Stimulated activated CD4-positive, alpha-beta T cell treated with anti-CD3 and anti-CD28 coated beads, TNF-alpha, amount 100 ng/mL, for 48 hours (primary cell): Measurements from ENCODE around the gene MIEN1.
"Not testable (repeated sequence)": the region's sequence is repeated elsewhere in the genome, so short reads cannot be mapped to it uniquely, and the experiment has no call there.

ENCODE experiments used
- DNase-seq, 3 donors: peaks; one replicate each; pipeline ENCODE4 v3.0.0-alpha.2; 2020; ENCODE audit warnings: low read depth in 3 of 3

The MIEN1 gene

DNA sequence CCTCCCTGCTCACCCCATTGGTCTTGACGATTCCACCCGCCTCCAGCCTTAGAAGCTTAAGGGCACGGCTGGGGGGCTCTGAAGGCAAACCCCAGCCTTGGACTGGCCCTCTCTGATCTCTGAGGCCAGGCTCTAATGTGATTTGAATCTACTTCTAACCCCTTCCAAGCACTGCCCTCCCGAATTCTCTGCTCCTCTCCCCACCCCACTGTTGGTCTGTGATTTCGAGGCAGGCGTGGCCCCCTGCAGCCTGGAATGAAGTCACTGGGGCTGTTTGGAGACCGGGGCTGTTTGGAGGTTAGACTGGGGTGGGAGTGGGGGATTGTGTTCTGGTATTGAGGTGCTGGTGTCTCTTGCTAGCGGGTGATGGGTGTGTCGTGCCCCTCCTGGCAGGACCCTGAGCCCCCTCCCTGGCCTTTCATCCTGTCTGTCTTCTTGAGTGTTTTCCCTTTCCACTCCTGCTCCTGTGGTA, 9.6 kb upstream of the MIEN1 start:
- no peak for DNase-seq

DNA sequence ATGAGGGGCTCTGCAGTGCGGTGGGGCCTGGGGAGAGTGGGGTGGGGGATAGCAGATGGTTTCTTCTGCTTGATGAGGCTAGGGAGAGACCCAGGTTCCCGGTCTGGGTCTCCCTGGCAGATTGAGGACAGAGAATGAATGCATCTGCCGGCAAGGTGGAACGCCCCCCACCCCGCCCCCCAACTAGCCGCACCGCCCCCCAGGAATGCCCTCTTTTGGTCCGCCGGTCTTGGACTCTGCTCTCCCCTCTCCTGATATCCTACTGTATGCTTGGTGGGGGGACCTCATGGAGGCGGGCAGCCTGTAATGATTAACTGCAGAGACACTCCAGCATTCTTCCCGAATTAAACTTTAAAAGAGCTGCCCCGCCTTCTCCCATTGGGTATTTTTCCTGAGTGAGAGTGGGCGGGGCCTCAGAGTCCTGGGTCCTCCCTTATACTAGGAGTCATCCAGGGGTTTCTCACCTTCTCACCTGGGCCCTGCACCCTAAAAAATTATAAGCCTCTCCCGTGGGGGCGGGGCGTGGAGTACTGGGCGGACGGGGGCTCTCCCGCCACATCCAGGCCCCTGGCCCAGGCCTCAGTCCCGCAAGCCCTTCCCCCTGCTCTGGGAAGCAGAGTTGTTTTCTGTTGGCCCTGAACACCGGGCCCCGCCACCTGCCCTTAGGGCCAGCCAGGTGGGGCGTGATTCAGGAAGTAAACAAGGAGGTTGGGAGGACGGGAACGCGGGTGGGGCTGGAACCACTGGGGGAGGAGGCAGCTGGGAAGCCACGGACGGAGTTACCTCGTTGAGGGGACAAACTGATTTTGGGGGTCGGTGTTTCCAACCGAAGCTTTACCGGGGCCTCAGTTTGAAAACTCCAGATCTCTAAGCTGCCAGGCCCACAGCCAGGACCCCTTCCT, 8.9 kb upstream of the MIEN1 start:
- no peak for DNase-seq

DNA sequence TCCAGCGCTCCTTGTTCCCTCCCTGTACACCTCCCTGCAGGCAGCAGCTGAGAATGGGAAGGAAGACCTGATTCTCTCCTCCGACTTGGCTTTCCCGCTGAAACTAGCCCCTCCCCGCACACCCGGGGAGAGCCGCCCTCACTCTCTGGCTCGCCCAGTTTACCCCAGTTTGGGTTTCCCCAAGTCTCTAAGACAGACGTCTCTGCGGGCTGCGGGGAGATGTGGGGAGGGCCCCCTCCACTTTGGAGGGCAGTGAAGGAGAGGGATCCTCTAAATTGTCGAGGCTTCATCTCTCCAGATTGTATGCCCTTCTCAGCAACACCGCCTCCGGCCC, 8.2 kb upstream of the MIEN1 start:
- peak in 1 of 3 donors; percentile 13 for DNase-seq

DNA sequence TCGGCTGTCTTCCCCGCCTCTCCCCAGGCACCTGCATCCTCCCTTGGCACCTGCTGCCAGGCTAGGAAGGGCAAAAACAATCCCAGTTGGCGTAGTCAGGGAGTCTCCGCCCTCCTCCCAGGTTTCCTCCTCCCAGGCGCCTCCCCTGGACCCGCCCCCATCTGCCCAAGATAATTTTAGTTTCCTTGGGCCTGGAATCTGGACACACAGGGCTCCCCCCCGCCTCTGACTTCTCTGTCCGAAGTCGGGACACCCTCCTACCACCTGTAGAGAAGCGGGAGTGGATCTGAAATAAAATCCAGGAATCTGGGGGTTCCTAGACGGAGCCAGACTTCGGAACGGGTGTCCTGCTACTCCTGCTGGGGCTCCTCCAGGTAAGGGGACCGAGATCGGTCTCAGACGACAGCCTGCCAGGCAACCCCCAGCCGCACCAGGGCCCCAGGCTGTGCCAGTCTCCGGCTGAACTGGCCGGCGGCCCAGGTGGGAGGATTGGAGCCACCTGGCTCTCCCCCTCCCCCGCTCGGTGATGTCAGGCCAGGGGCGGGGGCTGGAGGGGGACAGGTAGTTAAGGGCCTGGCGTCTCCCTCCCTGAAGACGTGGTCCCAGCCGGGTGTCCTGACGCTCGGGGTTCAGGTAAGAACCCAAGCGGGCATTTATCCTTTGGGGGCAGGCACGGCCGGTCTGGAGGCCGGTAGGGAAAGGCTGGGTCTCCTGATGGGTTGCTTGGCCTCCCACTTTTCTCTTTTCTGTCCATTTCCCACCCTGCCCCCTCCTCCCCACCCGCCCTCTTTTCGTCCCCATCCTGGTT, 7.6 kb upstream of the MIEN1 start, which contains the start of gene GRB7:
Gene GRB7, plus strand, starts transcription at position 179 of the 808 bp plus-strand sequence. CDS start 4,364 bp downstream, outside the sequence.
- DNase-seq: no peak

DNA sequence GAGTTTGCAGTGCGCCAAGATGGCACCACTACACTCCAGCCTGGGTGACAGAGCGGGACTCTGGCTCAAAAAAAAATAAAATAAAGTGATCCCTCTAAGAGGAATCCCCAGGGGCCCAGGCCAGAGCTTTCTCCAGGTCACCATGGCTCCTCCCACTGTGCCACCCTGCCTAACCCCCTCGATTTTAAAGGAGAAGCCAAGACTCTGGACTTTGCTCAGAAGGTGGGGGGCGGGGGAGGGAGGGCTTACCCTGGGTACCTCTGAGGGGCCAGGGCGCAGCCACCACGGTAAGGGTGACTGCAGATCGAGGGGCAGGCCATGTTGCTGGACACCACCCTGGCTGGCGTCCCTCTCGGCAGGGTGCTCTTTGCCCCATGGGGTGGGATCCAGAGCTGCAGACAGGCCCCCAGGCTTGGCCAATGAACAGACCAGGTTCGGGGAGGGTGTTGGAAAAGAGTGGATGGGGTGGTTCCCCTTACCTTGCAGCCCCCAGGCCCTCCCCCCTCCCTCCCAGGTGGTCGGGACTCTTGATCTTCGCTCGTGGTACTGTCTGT, 7.0 kb upstream of the MIEN1 start:
- DNase-seq: no peak

DNA sequence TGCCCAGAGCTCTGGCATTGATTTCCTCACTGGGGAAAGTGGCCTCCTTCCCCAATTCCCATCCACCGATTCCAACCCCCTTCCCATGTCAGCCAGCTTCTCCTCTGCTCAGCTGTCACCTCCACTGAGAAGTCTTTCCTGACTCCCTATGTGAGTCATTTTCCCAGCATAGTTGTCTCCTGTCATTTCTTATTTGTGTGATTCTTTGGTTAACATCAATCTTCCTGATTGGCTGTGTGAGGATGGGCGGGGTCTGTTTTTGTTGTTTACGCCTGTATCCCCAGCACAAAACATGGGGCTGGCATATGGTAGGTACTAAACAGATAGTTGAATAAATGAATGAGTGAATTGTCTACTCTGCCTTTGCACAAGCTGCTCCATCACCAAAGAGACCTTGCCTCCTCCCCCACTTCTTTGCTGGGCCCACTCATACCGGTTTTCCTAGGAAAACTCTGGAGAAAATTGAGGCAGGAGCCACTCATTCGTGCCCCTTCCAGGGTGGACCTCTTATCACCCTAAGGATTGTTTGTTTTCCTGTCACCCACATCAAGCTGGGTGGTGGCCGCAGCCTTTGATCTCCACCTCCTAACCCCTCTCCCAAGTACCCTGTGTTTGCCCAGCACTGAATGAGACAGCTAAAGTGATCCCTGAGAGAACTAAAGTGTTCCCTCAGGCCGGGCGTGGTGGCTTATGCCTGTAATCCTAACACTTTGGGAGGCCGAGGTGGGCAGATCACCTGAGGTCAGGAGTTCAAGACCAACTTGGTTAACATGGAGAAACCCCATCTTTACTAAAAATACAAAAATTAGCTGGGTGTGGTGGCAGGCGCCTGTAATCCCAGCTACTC, 6.2 kb upstream of the MIEN1 start:
- no peak for DNase-seq

DNA sequence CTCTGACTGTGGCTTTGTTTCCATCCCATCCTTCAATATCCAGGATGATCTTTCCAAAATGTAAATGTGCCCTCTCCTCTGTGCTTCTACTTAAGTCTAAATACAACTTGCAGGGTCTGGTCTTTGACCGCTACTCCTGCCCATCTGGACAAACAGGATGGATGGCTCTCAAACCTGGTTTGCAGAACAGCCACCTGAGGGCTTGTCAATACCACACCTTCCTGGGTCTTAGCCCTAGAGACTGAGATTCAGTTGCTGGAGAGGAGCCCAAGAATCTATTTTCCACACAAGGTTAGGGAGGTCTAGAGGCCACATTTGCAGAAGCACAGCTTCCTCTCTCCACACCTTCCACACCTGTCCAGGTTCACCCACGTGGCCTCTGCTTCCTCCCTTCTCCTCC, 5.5 kb upstream of the MIEN1 start:
- no peak for DNase-seq

DNA sequence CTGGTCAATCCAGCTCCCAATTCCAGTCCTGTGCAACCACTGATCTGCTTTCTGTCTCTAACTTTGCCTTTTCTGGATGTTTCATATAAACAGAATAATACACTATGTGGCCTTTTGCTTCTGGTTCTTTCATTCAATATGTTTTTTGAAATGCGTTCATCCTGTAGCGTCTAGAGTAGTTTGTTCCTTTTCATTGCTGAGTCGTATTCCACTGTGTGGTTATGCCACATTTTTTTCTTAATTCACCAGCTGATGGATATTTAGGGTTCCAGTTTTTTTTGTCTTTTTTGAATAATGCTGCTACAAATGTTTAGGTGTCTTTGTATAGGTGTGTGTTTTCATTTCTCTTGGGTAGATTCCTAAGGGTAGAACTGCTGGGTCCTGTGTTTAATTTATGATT, 2.3 kb upstream of the MIEN1 start:
- DNase-seq: no peak

DNA sequence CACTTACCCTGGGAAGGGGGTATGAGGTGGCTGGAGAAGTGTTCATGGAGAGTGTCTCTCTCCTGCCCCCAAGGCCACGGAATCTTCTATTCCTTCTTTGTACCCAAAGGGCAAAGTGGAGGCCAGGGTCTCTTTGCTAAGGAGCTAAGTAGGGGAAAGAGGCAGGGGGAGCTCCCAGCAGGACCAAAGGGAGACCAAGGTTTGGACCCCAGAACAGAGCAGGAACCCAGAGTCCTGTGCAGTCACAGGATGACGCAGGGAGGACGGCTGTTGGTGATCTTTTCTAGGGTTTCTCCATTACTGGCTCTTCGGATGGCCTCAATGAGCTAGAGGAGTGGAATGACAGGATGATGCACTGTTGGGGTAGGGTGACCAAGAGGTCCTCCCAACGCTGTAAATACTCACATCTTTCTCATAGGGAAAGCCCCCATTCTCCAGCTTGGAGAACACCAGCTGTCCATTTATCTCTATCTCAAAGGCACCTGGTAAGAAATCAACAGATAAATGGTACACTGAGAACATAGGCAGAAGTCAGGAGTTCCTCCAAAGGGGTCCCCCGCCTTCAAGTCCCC, 966 bp downstream of the MIEN1 start:
- DNase-seq: no peak

DNA sequence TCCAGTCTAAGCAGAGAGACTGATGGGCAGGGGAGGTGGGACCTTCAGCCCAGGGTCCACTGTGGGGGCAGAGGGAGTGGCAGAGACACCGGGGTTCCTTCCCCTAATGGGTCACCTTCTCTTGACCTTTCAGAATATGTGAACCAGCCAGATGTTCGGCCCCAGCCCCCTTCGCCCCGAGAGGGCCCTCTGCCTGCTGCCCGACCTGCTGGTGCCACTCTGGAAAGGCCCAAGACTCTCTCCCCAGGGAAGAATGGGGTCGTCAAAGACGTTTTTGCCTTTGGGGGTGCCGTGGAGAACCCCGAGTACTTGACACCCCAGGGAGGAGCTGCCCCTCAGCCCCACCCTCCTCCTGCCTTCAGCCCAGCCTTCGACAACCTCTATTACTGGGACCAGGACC, 2.8 kb downstream of the MIEN1 start:
- DNase-seq: no peak

DNA sequence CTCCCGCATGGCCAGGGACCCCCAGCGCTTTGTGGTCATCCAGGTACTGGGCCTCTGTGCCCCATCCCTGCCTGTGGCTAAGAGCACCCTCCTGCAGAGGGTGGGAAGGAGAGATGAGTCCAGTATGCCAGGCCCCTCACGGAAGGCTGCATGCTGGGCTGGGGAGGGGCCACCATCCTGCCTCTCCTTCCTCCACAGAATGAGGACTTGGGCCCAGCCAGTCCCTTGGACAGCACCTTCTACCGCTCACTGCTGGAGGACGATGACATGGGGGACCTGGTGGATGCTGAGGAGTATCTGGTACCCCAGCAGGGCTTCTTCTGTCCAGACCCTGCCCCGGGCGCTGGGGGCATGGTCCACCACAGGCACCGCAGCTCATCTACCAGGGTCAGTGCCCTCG, 3.7 kb downstream of the MIEN1 start:
- no peak for DNase-seq

DNA sequence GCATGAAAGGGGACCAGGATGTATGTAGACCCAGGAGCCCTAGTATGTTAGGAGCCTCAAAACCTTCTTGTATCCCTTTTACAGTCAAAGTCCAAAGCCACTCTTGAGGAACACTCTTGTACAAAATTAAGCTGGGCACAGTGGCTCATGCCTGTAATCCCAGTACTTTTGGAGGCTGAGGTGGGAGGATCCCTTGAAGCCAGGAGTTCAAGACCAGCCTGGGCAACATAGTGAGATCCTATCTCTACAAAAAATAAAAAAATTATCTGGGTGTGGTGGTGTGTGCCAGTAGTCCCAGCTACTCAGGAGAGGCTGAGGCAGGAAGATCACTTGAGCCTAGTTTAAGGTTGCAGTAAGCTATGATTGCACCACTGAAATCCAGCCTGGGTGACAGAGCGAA, 4.4 kb downstream of the MIEN1 start:
- DNase-seq: not testable (repeated sequence)

DNA sequence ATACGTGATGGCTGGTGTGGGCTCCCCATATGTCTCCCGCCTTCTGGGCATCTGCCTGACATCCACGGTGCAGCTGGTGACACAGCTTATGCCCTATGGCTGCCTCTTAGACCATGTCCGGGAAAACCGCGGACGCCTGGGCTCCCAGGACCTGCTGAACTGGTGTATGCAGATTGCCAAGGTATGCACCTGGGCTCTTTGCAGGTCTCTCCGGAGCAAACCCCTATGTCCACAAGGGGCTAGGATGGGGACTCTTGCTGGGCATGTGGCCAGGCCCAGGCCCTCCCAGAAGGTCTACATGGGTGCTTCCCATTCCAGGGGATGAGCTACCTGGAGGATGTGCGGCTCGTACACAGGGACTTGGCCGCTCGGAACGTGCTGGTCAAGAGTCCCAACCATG, 5.6 kb downstream of the MIEN1 start:
- no peak for DNase-seq

DNA sequence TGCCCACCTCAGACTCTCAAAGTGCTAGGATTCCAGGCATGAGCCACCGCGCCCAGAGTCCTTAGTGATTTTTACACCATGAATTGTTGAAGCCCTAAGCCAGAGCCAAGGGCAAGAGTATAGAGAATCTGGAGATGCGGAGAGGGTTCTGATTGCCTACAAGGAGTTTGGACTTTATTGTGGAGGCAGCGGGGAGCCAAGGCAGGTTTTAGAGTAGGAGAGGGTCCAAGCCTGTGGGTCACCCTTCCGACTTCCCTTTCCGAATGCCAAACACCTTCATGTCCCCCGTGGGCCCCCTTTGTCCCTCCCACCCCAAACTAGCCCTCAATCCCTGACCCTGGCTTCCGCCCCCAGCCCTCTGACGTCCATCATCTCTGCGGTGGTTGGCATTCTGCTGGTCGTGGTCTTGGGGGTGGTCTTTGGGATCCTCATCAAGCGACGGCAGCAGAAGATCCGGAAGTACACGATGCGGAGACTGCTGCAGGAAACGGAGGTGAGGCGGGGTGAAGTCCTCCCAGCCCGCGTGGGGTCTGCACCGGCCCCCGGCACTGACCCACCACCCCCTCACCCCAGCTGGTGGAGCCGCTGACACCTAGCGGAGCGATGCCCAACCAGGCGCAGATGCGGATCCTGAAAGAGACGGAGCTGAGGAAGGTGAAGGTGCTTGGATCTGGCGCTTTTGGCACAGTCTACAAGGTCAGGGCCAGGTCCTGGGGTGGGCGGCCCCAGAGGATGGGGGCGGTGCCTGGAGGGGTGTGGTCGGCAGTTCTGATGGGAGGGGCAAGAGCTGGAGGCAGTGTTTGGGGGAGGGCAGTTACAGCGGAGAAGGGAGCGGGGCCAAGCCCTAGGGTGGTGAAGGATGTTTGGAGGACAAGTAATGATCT, 7.1 kb downstream of the MIEN1 start:
- no peak for DNase-seq

DNA sequence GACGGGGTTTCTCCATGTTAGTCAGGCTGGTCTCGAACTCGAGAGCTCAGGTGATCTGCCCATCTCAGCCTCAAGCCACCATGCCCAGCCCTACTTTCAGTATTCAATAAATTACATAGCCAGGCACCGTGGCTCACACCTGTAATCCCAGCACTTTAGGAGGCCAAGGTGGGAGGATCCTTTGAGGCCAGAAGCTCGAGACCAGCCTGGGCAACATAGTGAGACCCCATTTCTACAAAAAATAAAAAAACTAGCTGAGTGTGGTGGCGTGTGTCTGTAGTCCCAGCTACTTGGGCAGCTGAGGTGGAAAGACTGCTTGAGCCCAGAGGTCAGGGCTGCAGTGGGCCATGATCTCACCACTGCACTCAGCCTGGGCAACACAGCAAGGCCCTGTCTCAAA, 8.2 kb downstream of the MIEN1 start:
- DNase-seq: no peak

DNA sequence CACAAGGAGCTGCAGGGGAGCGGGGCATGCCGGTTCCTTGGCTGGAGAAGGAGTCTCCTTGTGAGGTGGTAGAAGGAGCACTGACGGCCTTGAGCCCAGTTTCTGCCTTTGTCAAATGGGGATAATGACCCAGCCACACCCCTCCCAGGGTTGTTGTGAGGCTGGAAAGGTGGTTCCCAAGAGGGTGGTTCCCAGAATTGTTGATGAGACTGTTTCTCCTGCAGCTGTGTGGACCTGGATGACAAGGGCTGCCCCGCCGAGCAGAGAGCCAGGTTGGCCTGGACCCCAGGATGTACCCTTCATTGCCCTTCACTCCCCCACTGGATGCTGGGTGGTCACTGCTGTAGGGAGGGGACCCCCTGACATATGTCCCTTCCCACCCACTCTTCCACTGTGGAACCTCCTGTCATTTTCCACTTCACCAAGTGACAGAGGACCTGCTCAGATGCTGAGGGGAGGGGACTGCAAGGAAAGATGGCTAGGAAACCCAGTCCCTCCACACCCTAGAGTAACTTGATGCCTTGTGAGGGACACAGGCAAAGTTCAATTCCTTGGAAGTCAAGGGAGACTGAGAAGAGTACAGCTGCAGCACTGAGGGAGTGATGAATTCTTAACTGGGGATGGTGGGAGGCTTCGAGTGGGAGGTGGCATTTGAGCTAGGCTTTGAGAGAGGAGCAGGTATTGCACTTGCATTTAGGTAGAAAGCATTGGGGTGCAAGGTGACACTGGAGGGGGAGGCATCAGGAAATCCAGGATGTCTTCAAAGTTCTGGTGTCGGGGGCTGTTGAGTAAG, 10.6 kb downstream of the MIEN1 start:
- DNase-seq: no peak

DNA sequence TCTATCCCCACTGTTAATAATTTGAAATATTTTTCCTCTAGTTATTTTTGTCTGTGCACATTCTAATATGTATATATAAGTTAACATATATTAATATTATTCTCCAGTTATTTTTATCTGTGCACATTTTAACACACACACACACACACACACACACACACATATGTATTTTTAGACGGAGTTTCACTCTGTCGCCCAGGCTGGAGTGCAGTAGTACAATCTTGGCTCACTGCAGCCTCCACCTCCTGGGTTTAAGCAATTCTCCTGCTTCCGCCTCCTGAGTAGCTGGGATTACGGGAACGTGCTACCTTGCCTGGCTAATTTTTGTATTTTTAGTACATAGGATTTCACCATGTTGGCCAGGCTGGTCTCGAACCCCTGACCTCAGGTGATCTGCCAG, 12.7 kb downstream of the MIEN1 start:
- DNase-seq: no peak

DNA sequence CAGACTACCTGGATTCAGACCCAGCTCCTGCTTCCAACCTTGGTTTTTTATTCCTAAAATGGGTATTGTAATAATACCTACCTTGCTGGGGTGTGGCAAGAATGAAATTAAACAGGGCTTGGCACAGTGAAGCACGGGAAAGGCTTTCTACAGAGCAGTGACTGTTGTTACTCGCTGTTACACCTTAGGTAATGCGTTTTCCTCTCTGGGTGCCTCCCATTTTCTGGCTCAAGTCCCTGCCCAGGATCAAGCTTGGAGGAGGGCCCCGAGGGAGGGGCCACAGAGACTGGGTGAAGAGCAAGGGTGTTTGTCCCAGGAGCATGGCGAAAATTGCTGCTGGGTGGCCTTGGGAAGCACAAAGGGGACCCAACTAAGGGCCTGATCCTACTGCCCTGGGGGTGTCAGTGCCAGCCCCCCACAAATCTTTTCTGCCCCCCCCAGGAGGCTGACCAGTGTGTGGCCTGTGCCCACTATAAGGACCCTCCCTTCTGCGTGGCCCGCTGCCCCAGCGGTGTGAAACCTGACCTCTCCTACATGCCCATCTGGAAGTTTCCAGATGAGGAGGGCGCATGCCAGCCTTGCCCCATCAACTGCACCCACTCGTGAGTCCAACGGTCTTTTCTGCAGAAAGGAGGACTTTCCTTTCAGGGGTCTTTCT, 13.3 kb downstream of the MIEN1 start:
- no peak for DNase-seq
